ENCODE measurements around the gene MLKL.

MLKL gene

GRCh38 chr16:74744566-74744965, 43.9 kb upstream of the MLKL start:
- TF ChIP-seq CTCF (IDR thresholded peaks at IDR 0.05; ENCODE audit: low read depth, low read length) = no peak

GRCh38 chr16:74743668-74744299, 43.1 kb upstream of the MLKL start:
- TF ChIP-seq CTCF (IDR thresholded peaks at IDR 0.05; ENCODE audit: low read depth, low read length) = no peak
- DNase-seq (ENCODE audit: low read depth in 2 of 2) = peak; percentile 23 to 38
- H3K4me3 ChIP-seq (replicated peaks in 1 of 2; ENCODE audit: low read depth in 2 of 2, low read length in 2 of 2) = no peak overlapping the region

More at GRCh38 chr16:74744566-74744965, 43.9 kb upstream of the MLKL start:
- DNase-seq (ENCODE audit: low read depth in 2 of 2) = no peak
- H3K4me3 ChIP-seq (replicated peaks in 1 of 2; ENCODE audit: low read depth in 2 of 2, low read length in 2 of 2) = no peak overlapping the region

- TF ChIP-seq CTCF (IDR thresholded peaks at IDR 0.05; ENCODE audit: low read depth, low read length) = no peak
- H3K4me3 ChIP-seq (replicated peaks in 1 of 2; ENCODE audit: low read depth in 2 of 2, low read length in 2 of 2) = no peak overlapping the region
- no peak for DNase-seq (ENCODE audit: low read depth in 2 of 2)
These were observed 42.5 kb upstream of the MLKL start for GRCh38 chr16:74743045-74743667.

- DNase-seq (ENCODE audit: low read depth in 2 of 2) = peak in 1 of 2 donors; percentile 36
- H3K4me3 ChIP-seq (replicated peaks in 1 of 2; ENCODE audit: low read depth in 2 of 2, low read length in 2 of 2) = no peak overlapping the region
- TF ChIP-seq CTCF (IDR thresholded peaks at IDR 0.05; ENCODE audit: low read depth, low read length) = no peak
These were observed 41.4 kb upstream of the MLKL start for GRCh38 chr16:74742051-74742481.

- no peak for TF ChIP-seq CTCF (IDR thresholded peaks at IDR 0.05; ENCODE audit: low read depth, low read length)
- H3K4me3 ChIP-seq (replicated peaks in 1 of 2; ENCODE audit: low read depth in 2 of 2, low read length in 2 of 2) = no peak overlapping the region
- no peak for DNase-seq (ENCODE audit: low read depth in 2 of 2)
These were observed 40.2 kb upstream of the MLKL start for GRCh38 chr16:74740795-74741304.

- no peak overlapping the region for H3K4me3 ChIP-seq (replicated peaks in 1 of 2; ENCODE audit: low read depth in 2 of 2, low read length in 2 of 2)
- TF ChIP-seq CTCF (IDR thresholded peaks at IDR 0.05; ENCODE audit: low read depth, low read length) = no peak
- DNase-seq (ENCODE audit: low read depth in 2 of 2) = no peak
These were observed 38.6 kb upstream of the MLKL start for GRCh38 chr16:74739275-74739674.
